Muscle of back (tissue), 11 donors: ENCODE results near the gene TTBK1. TPM values are rescaled to one million over a fixed set of nuclear protein-coding genes. Genes with fewer than 3 reads are reported as not detected.

ENCODE experiments used
- DNase-seq, 3 donors: peaks; one replicate each; pipeline versions ENCODE4 v3.0.0 to v3.0.0-alpha.2; 2013
- polyA plus RNA-seq, 10 donors: library from polyadenylated mRNA; unstranded; fragments of 120-200 nt; gene quantifications; one replicate each; pipeline ENCODE4 v1.2.1, GENCODE V29; 2013; ENCODE audit not compliant: insufficient read length in 10 of 10

TTBK1 gene
- polyA plus RNA-seq, 10 donors: 0.03 to 0.07 (median 0.05) TPM; not detected in 1

- DNase-seq: no peak
These were observed 42.6 kb downstream of the TTBK1 start for GRCh38 chr6:43285832-43286231.

- no peak for DNase-seq
These were observed 43.2 kb downstream of the TTBK1 start for GRCh38 chr6:43286456-43286979.

GRCh38 chr6:43286980-43287716, 43.9 kb downstream of the TTBK1 start:
- no peak for DNase-seq

GRCh38 chr6:43287717-43288679, 44.7 kb downstream of the TTBK1 start:
- DNase-seq: no peak

- DNase-seq: no peak
These were observed 47.1 kb downstream of the TTBK1 start for GRCh38 chr6:43290339-43290904.

- no peak for DNase-seq
These were observed 47.6 kb downstream of the TTBK1 start for GRCh38 chr6:43290905-43291355.

GRCh38 chr6:43291708-43292107, 48.4 kb downstream of the TTBK1 start:
- DNase-seq: no peak

GRCh38 chr6:43292341-43292740, 49.1 kb downstream of the TTBK1 start:
- no peak for DNase-seq

GRCh38 chr6:43292763-43293318, 49.6 kb downstream of the TTBK1 start:
- no peak for DNase-seq

- no peak for DNase-seq
These were observed 50.4 kb downstream of the TTBK1 start for GRCh38 chr6:43293698-43294097.

GRCh38 chr6:43294536-43294935, 51.3 kb downstream of the TTBK1 start:
- DNase-seq: no peak

- no peak for DNase-seq
These were observed 52.2 kb downstream of the TTBK1 start for GRCh38 chr6:43295456-43295855.

GRCh38 chr6:43296780-43297497, 53.7 kb downstream of the TTBK1 start:
- no peak for DNase-seq

- no peak for DNase-seq
These were observed 54.6 kb downstream of the TTBK1 start, which contains the start of gene SLC22A7 for GRCh38 chr6:43297644-43298564. SLC22A7 (plus strand) TSS chr6:43298260; CDS start chr6:43298359, 99 bp downstream.

- no peak for DNase-seq
These were observed 55.5 kb downstream of the TTBK1 start for GRCh38 chr6:43298565-43299337.

- DNase-seq: no peak
These were observed 56.3 kb downstream of the TTBK1 start for GRCh38 chr6:43299338-43300293.

GRCh38 chr6:43301081-43301870, 58.0 kb downstream of the TTBK1 start:
- DNase-seq: no peak
